DMS153 treated with DMSO at 0.1 percent for 48 hours (cell line): Measurements from ENCODE around the gene CACNA1D.

Experiments used
- DNase-seq: peaks from one replicate; lab custom pipeline; 2025; ENCODE audit not compliant: unreplicated experiment; lab: John Stamatoyannopoulos, UW

Gene CACNA1D

DNA sequence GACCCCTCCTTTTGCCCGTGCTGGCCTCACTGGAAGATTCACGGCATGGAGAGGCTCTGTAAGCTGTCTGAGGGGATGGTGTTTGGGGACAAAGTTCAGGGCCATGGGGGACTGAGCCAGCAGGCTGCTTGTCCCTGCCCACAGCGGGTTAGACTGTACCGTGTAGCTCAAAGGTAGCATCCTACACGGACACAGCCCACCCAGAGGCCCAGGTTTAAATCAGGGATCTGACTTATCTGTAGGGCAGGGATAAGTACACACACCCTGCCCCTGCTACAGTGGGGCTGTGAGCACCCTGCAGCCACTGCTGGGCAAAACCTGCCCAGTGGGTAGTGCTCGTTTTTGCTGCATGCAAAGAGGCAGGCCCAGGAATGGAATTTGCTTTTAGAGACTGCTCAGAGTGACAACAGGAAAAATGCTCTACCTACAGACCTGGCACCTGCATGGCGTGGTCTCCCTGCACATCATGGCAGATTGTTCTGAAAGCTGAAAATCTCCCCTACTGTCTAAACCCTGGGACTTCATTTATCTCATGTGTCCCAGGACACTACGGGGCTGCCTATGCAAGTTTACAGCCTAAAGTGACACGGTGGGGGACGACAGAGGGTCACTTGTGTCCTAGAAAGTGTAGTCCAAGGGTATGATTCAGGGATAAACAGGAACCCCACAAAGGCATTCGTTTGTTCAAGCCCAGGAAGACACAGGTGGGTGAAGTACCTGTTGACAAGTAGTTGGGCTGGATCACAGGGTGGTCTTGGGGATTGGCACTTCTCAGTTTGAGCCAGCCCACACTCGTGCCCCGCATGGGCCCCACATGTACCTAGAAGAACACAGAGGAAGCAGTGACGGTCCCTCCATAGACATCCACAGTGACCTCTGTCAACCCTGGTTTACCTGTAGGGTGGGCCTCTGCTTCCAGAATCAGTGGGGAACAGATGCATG is 324.1 kb downstream of the CACNA1D start:
- DNase-seq = no peak

- DNase-seq = no peak
Observed at GRCh38 chr3:53819163-53819868, 324.9 kb downstream of the CACNA1D start.

DNA sequence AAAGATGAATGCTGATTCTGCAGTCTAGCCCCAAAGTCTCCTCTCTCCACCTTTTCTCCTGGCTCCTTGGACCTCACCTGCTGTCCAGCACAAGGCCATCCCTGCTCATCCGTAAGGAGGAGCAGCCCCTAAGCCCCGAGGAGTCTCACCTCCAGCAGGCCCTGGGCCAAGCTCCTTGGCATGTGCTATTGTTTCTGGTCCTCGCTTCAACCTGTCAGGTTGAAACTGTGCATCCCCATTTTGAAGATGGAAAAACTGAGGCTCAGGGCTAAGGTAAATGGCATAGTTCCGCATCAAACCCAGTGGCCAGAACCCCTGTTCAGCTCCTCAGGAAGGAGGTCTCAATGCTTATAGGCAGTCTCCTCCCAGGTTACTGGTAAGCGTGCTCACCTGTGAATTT is 325.7 kb downstream of the CACNA1D start:
- DNase-seq = no peak

DNA sequence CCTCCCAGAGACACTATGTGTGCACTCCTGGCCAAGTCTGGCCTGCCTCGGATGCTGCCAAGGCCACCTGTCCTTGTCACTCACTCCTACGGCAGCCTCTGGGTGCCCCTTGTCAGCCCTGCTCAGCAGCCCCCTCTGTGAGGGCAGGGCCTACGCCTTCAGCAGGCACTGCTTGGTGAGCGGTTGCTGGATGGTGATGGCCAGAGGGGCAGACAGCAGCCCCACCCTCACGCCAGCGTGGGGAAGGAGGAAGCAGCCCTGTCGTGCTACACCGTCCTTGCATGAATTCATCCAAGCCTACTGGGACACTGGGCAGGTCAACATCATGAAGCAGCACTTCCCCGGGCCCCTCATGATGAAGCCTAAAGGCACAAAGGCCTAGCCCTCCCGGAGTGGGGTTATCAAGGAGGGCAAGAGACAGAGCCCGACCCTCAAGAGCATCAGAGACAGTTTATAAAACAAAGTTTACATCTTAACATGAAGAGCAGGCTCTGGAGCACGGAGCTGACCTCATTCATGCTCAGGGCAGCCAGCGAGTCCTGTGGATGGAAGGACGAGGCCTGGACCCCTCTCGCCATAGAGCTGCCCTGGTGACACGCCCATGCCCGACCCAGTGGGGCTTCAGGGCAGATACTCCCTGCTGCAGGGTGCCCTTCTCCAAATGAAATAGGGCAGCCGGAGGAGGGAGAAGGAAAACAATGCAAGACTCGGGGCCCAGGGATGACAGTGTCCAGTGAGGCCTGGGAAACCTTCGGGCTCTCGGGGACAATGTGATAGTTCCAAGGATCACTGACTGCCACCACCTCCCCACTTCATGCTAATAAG is 326.6 kb downstream of the CACNA1D start:
- no peak for DNase-seq

DNA sequence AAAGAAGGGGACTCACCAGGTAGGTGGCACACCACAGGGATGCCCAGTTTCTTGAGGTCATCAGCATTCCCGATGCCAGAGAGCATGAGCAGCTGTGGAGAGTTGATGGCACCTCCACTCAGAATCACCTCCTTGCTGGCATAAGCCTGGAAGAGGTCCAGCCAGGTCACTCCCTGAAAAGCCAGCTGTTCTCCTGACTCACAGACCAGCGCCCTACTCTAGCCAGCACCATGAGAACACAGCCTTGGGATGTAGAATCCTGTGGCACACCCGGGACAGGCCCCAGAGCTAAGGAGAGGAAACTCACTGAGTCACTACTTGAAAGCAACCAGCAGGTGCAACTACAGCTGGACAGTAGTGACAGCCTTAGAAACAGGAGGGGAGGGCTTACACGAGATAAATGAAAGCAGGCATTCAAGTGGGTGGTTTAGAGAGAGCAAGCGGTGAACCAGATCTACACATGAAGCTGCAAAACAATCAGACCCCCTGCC is 327.3 kb downstream of the CACNA1D start:
- no peak for DNase-seq

DNA sequence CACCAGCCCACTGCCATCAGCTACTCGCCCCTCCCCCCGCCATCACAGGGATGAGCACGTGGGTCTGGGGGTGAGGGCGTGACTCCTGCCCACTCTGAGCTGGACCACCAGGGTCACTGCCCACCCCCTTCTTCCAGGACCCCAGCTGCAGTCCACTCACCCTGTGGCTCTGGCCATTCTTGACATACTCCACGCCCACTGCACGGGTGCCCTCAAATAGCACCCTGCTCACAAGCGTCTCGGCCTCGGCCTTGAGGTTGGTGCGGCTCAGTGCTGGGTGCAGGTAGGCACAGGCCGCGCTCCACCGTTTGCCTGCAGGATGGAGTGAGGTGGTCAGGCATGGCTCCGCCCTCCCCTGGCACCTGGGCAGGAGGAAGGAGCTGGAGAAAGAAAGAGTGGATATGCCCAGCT is 327.9 kb downstream of the CACNA1D start:
- no peak for DNase-seq

GRCh38 chr3:53823026-53823955 is 328.9 kb downstream of the CACNA1D start:
- DNase-seq = no peak

GRCh38 chr3:53823956-53824657 is 329.7 kb downstream of the CACNA1D start:
- no peak for DNase-seq

- no peak for DNase-seq
Observed at GRCh38 chr3:53824795-53825194, 330.4 kb downstream of the CACNA1D start.

DNA sequence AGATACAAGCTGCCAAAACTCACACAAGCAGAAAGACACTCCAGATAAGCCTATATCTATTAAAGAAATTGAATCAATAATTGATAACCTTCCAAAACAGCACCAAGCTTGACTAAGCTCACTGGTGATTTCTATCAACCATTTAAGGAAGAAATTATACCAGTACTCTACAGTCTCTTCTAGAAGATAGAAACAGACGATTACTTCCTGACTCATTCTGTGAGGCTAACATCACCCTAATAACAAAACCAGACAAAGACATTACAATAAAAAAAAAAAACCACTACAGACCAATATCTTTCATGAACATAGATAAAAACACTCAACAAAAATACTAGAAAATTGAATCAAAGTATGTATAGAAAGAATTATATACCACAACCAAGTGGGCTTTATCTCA is 331.6 kb downstream of the CACNA1D start:
- no peak for DNase-seq

DNA sequence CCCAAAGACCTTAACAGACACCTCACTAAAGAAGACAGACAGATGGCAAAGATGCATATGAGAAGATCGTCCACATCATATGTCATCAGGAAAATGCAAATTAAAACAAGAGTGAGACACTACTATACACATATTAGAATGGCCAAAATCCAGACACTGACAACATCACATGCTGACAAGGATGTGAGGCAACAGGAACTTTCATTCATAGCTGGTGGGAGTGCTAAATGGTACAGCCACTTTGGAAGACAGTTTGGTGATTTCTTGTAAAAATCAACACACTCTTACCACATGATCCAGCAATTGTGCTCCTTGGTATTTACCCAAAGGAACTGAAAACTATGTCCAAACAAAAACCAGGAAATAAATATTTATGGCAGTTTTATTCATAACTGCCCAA is 334.2 kb downstream of the CACNA1D start:
- DNase-seq = no peak

DNA sequence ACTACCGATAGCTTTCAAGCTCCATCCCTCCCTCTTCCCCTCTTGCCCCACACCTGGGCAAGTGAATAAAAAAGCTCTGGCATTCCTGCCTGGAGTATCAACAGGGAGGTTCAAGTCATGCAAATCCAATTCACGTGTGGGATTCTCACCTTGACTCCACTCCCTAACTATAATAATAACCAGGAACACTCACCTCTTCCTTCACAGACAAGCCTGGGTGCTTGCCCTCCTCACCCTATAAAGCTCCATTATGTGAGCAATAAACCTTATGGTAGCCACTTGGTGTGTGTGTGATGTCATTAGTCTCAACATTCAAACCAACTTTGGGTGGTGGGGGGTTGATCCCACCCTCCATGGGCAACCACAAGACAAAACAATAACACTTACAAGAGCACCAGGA is 335.2 kb downstream of the CACNA1D start:
- no peak for DNase-seq

DNA sequence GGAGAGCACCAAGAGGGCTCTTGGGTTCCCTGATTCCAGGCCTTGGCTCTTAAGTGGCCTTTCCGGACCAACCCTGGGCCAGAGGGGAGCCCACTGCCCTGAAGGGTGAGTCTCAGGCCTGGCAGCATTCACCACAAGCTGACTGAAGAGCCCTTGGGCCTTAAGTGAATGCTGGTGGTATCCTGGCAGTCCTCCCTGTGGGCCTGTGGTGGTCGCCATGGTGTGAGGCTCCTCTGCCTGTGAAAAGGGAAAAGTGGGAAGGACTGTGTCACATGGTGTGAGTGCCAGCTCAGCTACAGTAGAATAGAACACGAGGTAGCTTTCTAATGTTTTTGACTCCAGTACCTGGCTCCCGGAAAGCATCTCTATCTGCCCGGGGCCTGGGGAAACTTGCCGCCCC is 336.5 kb downstream of the CACNA1D start:
- DNase-seq = no peak

DNA sequence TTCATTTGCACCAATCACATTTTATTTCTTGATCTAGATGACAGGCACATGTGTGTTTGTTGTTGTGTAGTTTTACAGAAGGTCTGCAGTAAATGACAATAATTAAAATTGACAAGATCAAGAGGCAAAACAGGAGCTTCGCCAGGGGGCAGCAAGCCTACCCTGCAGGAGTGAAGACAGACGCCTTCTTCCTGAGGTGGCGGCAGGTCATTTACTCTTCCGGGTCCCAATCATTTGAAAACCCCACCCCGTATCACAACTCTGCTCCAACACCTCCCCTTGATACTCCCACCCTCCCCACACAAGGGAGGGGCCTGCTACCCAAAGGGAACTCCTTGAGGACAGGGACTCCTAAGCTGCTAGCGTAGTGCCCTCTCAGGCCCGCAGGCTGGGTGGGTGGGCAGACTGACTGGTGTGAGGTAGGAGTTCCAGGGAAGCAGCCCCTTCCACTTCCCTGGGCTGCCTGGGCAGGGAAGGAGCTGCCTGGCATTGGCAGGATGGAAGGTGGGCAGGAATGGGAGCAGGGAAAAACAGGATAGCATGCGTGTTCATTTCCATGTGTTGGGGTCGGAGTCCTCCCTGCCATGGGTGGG is 338.7 kb downstream of the CACNA1D start:
- no peak for DNase-seq

DNA sequence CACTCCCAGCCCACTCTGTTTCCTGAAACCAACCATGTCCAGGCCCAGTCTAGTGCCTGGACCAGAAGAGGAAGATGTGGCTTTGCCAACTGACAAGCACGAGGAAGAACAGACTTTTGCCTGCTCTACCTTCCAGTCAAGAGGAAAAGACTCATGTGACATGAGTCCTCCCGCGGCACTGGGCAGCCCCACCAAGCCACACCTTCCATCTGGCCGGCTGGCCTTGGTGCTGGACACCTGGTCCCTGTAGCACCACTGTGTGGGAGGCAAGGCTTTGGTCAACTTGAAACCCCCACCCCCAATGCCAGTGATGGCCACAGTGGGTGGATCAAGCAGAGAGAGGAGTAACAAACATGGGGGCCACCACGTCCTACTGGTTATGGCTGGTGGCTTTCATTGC is 339.3 kb downstream of the CACNA1D start:
- DNase-seq = no peak

GRCh38 chr3:53834429-53835095 is 340.2 kb downstream of the CACNA1D start:
- DNase-seq = no peak

DNA sequence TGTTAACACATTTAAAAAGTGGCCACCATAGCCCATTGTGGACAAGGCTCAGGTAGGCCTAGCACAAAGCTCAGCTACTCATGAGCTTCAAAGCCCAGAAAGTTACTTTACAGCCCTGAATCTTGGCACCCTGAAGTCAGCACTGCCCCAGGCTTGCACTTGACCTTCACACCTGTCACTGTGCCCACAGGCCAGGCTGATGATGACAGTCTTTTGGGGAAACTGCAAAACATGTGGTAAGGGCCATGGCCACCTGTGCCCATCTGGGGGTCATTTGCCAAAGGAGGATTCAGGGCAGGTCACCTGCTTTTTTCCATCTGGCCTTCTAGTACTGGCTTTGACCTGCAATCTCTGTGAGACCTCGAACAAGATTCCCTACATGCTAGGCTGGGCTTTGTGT is 340.8 kb downstream of the CACNA1D start:
- no peak for DNase-seq

DNA sequence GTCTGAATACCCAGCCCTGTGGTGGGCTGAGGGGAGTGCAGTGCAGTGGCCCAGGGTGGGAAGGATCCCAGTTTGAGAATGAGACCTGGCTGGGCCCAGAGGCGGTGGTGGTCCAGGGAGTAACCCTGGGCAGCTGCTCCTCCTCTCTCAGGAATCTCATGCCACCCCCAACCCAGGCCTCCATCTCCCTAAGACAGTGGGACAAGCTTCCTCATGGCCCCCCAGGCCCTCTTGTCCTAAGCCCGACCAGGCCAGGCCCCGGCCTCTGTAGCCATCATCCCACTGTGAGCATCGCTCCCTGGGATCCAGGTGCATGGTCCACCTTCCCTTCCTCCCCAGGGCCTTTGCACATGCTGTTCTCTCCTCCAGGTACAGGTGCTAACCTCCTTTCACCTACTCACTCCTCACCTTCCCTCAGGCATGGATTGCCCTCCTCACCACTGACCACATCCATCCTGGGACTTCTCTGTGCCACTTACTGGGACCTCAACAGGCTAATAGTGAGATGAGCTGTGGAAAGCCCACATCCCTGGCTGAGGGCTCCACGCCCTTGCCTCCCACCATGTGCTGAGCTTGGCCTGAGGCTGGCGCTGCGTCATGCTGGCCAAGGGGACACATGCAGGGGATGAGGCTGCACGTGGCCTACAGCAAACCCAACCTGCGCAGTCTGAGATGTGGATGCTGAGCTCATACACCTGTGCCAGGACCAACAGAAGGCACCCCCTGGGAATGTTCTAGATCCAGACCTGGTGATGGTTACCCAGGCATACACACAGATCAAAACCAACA is 341.9 kb downstream of the CACNA1D start:
- no peak for DNase-seq
